Ascending aorta (tissue), 2 donors: Measurements from ENCODE around the gene BTK. TPM values are rescaled to one million over a fixed set of nuclear protein-coding genes. Genes with fewer than 3 reads are reported as not detected.

Source experiments
- DNase-seq, 2 donors: peaks; one replicate each; pipeline ENCODE4 v3.0.0-alpha.2; 2019; ENCODE audit warnings: low spot score in 2 of 2
- H3K27ac ChIP-seq, 2 donors: fragments of 200-600 bp; sonication (generic); one replicate each; pipeline ENCODE4 v1.5.1; 2016 to 2017; ENCODE audit warnings: mild to moderate bottlenecking in 1 of 2
- H3K27me3 ChIP-seq: fragments of 200-600 bp; sonication (generic); one replicate; pipeline ENCODE4 v1.5.1; 2017
- H3K36me3 ChIP-seq, 2 donors: fragments of 200-600 bp; sonication (generic); one replicate each; pipeline ENCODE4 v1.5.1; 2016
- H3K4me1 ChIP-seq, 2 donors: fragments of 200-600 bp; sonication (generic); one replicate each; pipeline ENCODE4 v1.5.1; 2016 to 2017; ENCODE audit warnings: mild to moderate bottlenecking in 1 of 2
- H3K4me3 ChIP-seq, 2 donors: fragments of 200-600 bp; sonication (generic); one replicate each; pipeline ENCODE4 v1.5.1; 2016 to 2017; ENCODE audit warnings: mild to moderate bottlenecking in 1 of 2
- H3K9me3 ChIP-seq, 2 donors: fragments of 200-600 bp; sonication (generic); one replicate each; pipeline ENCODE4 v1.5.1; 2016
- intact Hi-C: fragments of 100-400 bp; cut with DNase I; formaldehyde crosslinking; loops from one replicate; pipeline ENCODE4 v1.15.1; 2023
- total RNA-seq: library from RNA; depleted of rRNA; stranded (reverse); fragments of >200 nt; gene quantifications from one replicate; pipeline ENCODE4 v1.1.0, GENCODE V29; 2016
- TF ChIP-seq, protein P1 (sequence below), 3 experiments: fragments of 200-600 bp in 2 of 3; fragments of 450-650 bp in 1 of 3; sonication (generic) in 2 of 3; IDR thresholded peaks; one replicate each; pipeline ENCODE4 v1.5.1; 2016 to 2019; ENCODE audit warnings: antibody characterized with exemption in 3 of 3, mild to moderate bottlenecking in 1 of 3, moderate library complexity in 1 of 3

The BTK gene
- total RNA-seq, 1 donor from 2014 or later, result 0.64 TPM

DNA sequence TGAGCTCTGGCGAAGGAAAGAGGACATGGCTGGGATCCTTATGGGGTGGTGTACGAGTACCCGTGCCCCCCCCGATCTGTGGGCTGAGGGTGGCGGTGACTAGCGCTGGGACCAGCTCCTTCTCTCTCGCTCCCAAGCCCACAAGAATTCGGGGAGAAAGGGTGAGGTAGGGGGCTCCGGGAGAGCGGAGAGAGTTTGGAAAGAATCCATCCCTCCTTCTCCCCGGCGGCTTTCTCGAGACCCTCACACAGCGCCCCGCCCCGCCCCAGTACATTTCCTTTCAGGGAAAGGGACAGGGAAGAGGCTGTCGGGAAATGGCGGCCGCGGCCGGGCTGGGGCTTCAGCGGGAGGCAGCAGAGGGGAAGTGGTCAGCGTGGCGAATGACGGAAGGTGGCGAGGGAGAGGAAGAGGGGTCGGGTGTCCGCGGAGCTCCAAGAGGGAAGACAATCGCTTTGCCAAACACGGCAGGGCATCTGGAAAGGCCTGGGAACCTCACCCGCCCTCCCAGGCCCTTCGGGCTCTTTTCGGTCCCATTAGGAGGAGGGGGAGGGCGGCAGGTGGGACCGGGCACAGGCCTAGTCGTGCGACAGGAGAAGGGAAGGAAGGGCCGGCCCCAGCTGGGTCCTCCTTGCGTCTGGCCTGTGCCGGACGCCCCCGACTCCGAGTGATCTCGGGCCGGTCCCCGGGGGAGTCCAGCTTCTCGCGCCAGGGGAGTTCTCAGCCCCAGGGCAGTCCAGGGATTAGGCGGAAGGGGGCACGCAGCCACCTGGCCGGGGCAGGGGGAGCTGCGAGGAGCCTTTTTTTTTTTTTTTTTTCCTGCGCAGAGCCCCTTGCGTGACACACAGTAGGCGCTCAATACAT lies 32.2 kb upstream of the BTK start:
- Histone ChIP-seq H3K27ac (peak overlapping the region; percentile 93 to 95), H3K27me3 (no peaks in the 10 kb centered on the region), H3K4me1 (peaks cover 0 to 4% of the 10 kb centered on the region in 2 donors), H3K9me3 (no peaks in the 10 kb centered on the region), H3K4me3 (peak overlapping the region; percentile 66 to 71), H3K36me3 (no peaks in the 10 kb centered on the region)
- intact Hi-C loops, result loop anchor here (1.0 to 10.0 kb wide), 4 partner anchors 9 to 1237 kb away; partner anchors contain the start of genes GPRASP1, TCEAL2 and ZMAT1
- peak in 1 of 2 donors; percentile 84 for DNase-seq
- TF ChIP-seq, protein P1, sequence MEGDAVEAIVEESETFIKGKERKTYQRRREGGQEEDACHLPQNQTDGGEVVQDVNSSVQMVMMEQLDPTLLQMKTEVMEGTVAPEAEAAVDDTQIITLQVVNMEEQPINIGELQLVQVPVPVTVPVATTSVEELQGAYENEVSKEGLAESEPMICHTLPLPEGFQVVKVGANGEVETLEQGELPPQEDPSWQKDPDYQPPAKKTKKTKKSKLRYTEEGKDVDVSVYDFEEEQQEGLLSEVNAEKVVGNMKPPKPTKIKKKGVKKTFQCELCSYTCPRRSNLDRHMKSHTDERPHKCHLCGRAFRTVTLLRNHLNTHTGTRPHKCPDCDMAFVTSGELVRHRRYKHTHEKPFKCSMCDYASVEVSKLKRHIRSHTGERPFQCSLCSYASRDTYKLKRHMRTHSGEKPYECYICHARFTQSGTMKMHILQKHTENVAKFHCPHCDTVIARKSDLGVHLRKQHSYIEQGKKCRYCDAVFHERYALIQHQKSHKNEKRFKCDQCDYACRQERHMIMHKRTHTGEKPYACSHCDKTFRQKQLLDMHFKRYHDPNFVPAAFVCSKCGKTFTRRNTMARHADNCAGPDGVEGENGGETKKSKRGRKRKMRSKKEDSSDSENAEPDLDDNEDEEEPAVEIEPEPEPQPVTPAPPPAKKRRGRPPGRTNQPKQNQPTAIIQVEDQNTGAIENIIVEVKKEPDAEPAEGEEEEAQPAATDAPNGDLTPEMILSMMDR (IDR thresholded peaks at IDR 0.05), result no peak

DNA sequence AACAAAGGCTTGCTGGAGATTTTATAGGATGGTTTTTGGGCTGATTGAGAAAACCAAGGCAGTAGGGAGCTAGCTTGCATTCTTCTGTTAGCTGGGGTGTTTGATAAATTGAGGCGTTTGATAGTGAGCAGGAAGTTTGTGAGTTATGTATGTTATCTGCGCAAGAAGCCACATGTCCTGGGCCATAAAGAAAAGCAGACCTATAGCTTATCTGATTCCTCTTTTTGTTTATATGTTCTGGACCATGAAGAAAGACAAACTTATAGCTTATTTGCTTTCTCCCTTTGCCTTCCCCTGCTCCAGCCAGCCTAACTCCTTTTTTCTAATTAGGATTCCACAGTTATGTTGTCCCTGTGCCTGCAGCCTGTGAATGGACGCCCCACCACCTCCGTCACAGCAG lies 31.2 kb upstream of the BTK start:
- H3K36me3 ChIP-seq, result peaks cover 0 to 5% of the 10 kb centered on the region in 2 donors
- H3K4me3 ChIP-seq, result no peak overlapping the region
- peaks cover 0 to 4% of the 10 kb centered on the region in 2 donors for H3K4me1 ChIP-seq

DNA sequence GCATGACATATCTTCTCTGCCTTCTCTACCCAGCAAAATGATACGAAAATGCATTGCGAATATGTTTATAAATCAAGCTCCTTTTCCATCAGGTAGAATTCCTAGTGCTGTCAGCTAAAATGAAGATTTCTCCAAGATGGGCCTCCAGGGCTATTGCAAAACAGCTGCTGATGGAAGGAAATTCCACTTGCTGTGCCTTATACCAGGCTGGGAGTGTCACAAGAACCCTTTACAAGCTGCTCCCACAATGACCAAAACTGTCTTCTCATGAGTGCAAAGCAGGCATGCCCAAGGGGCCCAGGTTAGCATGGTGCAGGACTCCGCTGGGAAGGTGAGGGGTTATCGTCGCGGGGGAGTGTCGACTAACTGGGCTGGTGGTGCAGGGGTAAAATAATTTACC lies 30.7 kb upstream of the BTK start:
- Histone ChIP-seq H3K4me3 (no peak overlapping the region), H3K36me3 (peaks cover 0 to 5% of the 10 kb centered on the region in 2 donors), H3K27ac (no peak overlapping the region), H3K9me3 (no peaks in the 10 kb centered on the region), H3K27me3 (no peaks in the 10 kb centered on the region), H3K4me1 (peaks cover 0 to 4% of the 10 kb centered on the region in 2 donors)
- TF ChIP-seq, protein P1 (IDR thresholded peaks at IDR 0.05), result no peak
- DNase-seq, result no peak
- intact Hi-C loops, result loop anchor here (5.0 to 10.0 kb wide), 3 partner anchors 516 to 1238 kb away; partner anchors contain the start of genes GPRASP1, TCEAL2 and ZMAT1

More for the DNA sequence above, 31.2 kb upstream of the BTK start:
- no peak for DNase-seq
- Histone ChIP-seq H3K9me3 (no peaks in the 10 kb centered on the region), H3K27ac (peak overlapping the region in 1 of 2 donors; percentile 95), H3K27me3 (no peaks in the 10 kb centered on the region)
- TF ChIP-seq, protein P1 (IDR thresholded peaks at IDR 0.05), result no peak
- intact Hi-C loops, result loop anchor here (5.0 to 10.0 kb wide), 3 partner anchors 515 to 1238 kb away; partner anchors contain the start of genes GPRASP1, TCEAL2 and ZMAT1

DNA sequence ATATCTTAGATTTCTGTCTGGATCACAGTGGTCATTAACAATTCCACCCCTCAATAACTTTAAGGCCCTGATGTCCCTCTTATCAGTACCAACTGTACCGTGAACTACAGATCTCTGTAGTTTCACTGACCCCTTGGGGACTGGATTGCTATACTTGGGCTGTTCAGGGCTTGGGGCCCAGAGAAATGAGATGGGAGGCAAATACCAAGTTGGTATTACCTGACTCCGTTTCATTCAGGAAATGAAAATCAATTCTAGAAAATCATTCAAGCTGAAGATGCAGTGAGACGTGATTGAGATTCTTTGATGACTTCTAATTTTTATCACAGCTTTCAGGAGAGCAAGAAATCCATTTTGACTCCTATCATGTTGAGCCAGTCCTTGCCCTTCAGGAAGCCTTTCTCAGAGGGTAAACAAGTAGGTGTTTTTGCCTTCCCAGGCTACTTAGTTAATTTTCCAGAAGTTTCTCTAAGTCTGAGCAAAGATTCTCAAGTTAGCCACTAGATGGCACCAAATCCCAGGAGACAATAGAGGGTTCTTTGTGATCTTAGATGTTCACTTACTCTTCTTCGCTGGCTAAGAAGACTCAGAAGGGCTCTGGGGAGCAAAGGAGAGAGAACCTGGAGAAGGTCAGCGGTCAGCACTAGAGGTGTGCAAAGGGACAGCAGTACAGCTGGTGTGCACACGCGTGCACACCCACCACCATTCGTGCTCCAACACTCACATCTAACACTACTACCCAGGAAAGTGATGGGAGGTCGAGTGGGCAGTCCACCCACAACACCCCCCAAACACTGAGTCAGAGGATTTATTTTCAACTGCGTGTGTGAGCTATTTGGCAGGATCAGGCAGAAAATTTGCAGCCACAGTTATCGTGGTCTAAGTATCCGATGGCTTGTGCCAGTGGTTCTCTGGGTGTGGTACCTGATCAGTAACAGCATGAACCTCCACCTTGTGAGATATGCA lies 29.5 kb upstream of the BTK start:
- H3K36me3 ChIP-seq, result peaks cover 0 to 5% of the 10 kb centered on the region in 2 donors
- H3K4me1 ChIP-seq, result peaks cover 0 to 4% of the 10 kb centered on the region in 2 donors
- TF ChIP-seq, protein P1 (IDR thresholded peaks at IDR 0.05), result peak; percentile 60 to 82 (median 77)
- no peaks in the 10 kb centered on the region for H3K9me3 ChIP-seq
- intact Hi-C loops, result loop anchor here (2.0 to 10.0 kb wide), 4 partner anchors 383 to 1239 kb away; partner anchors contain the start of genes GPRASP1, TCEAL2 and ZMAT1
- no peak overlapping the region for H3K4me3 ChIP-seq
- no peaks in the 10 kb centered on the region for H3K27me3 ChIP-seq
- H3K27ac ChIP-seq, result peak overlapping the region; percentile 54 to 63
- no peak for DNase-seq

DNA sequence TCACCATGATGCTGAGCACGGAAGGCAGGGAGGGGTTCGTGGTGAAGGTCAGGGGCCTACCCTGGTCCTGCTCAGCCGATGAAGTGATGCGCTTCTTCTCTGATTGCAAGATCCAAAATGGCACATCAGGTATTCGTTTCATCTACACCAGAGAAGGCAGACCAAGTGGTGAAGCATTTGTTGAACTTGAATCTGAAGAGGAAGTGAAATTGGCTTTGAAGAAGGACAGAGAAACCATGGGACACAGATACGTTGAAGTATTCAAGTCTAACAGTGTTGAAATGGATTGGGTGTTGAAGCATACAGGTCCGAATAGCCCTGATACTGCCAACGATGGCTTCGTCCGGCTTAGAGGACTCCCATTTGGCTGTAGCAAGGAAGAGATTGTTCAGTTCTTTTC lies 26.0 kb upstream of the BTK start:
- TF ChIP-seq, protein P1 (IDR thresholded peaks at IDR 0.05), result no peak
- Histone ChIP-seq H3K4me1 (peaks cover 0 to 3% of the 10 kb centered on the region in 2 donors), H3K36me3 (peaks cover 0 to 5% of the 10 kb centered on the region in 2 donors), H3K9me3 (no peaks in the 10 kb centered on the region), H3K27me3 (no peaks in the 10 kb centered on the region), H3K27ac (no peak overlapping the region), H3K4me3 (no peak overlapping the region)
- intact Hi-C loops, result loop anchor here (10.0 kb wide), 2 partner anchors 713 to 1243 kb away; partner anchors contain the start of genes GPRASP1 and TCEAL2
- no peak for DNase-seq
